ENCODE measurements around the gene PRDX5.

GRCh38 chr11:64357904-64358535, 40.1 kb downstream of the PRDX5 start:
- no peak for TF ChIP-seq CTCF (conservative IDR thresholded peaks at IDR 0.05; ENCODE audit: low read length)
- TF ChIP-seq EZH2phosphoT487 (IDR thresholded peaks at IDR 0.05; ENCODE audit: borderline replicate concordance), result no peak
